ENCODE measurements around the gene KRT4. TPM values are rescaled to one million over a fixed set of nuclear protein-coding genes. Genes with fewer than 3 reads are reported as not detected.

KRT4 gene
- total and polyA plus RNA-seq, 2 donors (not counting 3 experiments of a cell fraction or from before 2014, with no cell fraction given), result not detected

DNA sequence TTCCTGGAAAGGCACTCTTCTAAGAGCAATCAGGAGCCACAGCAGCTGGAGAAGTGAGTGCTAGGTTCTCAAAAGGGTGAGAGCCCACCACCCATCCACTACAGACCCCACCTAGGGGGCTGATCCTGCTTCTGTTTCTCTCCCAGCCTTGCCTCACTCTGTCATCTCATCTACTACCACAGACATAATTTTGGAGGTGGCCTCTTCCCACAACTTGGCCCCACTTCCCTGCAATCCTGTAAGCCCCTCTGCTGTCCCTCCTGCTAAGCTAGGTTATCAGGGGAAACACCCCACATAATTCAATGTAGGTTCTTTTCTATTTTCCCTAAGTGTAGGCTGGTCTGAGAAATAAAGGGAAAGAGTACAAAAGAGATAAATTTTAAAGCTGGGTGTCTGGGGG is 53.3 kb downstream of the KRT4 start:
- no peak overlapping the region for H3K27ac ChIP-seq (ENCODE audit: insufficient read depth, low read depth, low read length)
- dilution Hi-C loops (cut with MboI; ENCODE audit: extremely low pct_ligation_motif_present, low sequenced_read_pairs), result no loop called here
- FAIRE-seq (no peak), DNase-seq (ENCODE audit: low read depth, low spot score) (no peak)
- no peak overlapping the region for H3K4me3 ChIP-seq (replicated peaks in 1 of 3; ENCODE audit: insufficient read depth in 1 of 3, low read depth in 1 of 3, low read length in 3 of 3)
- ChIA-PET POLR2A (no interaction called here), CTCF (no interaction called here)
- no TSS peak for BruUV-seq (replicated peaks)
- intact Hi-C loops (cut with micrococcal nuclease), result no loop called here
- H3K4me1 ChIP-seq (ENCODE audit: control insufficient read depth, extremely low read depth, insufficient read depth, low read length), result no peaks in the 10 kb centered on the region
- H3K79me2 ChIP-seq (ENCODE audit: control insufficient read depth, insufficient read depth, low read length), result no peaks in the 10 kb centered on the region
- TF ChIP-seq CTCF (IDR thresholded peaks at IDR 0.05; ENCODE audit: extremely low read depth in 1 of 2, insufficient read depth in 1 of 2, low read depth in 1 of 2, low read length in 2 of 2) (no peak), MYC (IDR thresholded peaks at IDR 0.05; ENCODE audit: low read depth, low read length) (no peak), EZH2 (IDR thresholded peaks at IDR 0.05; ENCODE audit: borderline replicate concordance, low read depth, low read length, severe bottlenecking) (no peak), GATA2 (IDR thresholded peaks at IDR 0.05; ENCODE audit: insufficient read depth, insufficient read length, low read depth, low read length) (no peak), MAX (IDR thresholded peaks at IDR 0.05; ENCODE audit: insufficient read depth, insufficient read length) (no peak), POLR2A (IDR thresholded peaks at IDR 0.05; ENCODE audit: low read depth, low read length) (no peak), JUN (IDR thresholded peaks at IDR 0.05; ENCODE audit: borderline replicate concordance, insufficient read depth, insufficient read length, low read depth) (no peak), POLR2AphosphoS5 (IDR thresholded peaks at IDR 0.05; ENCODE audit: insufficient read depth, low read depth, low read length) (no peak), FOS (IDR thresholded peaks at IDR 0.05; ENCODE audit: borderline replicate concordance, insufficient read depth, low read length) (no peak)
- no peaks in the 10 kb centered on the region for H3K9me1 ChIP-seq (replicated peaks; ENCODE audit: control insufficient read depth, extremely low read depth, insufficient read depth, low read length)
- no peak overlapping the region for H3K9ac ChIP-seq (replicated peaks; ENCODE audit: extremely low read depth, insufficient read depth, low read length)
- no peaks in the 10 kb centered on the region for H3K36me3 ChIP-seq (ENCODE audit: control insufficient read depth in 2 of 2, extremely low read depth in 1 of 2, insufficient read depth in 2 of 2, low read length in 2 of 2)
- no peak overlapping the region for H3K4me2 ChIP-seq (ENCODE audit: insufficient read depth, low read length)
- no peaks in the 10 kb centered on the region for H3K9me3 ChIP-seq (replicated peaks; ENCODE audit: control insufficient read depth, insufficient read depth, low read length)
- peaks cover 0 to 4% of the 10 kb centered on the region in 2 experiments for H3K27me3 ChIP-seq (ENCODE audit: control insufficient read depth in 2 of 2, insufficient read depth in 2 of 2, low read length in 2 of 2)
- no peak overlapping the region for H2AFZ ChIP-seq (ENCODE audit: low read depth, low read length)
- no peaks in the 10 kb centered on the region for H4K20me1 ChIP-seq (replicated peaks; ENCODE audit: control insufficient read depth, extremely low read depth, insufficient read depth, low read length)
